Measurements from ENCODE around the gene INHBB. TPM values are rescaled to one million over a fixed set of nuclear protein-coding genes. Genes with fewer than 3 reads are reported as not detected.

INHBB gene
- total RNA-seq, 2 donors from 2014 or later, result 3.6 to 7.9 TPM

DNA sequence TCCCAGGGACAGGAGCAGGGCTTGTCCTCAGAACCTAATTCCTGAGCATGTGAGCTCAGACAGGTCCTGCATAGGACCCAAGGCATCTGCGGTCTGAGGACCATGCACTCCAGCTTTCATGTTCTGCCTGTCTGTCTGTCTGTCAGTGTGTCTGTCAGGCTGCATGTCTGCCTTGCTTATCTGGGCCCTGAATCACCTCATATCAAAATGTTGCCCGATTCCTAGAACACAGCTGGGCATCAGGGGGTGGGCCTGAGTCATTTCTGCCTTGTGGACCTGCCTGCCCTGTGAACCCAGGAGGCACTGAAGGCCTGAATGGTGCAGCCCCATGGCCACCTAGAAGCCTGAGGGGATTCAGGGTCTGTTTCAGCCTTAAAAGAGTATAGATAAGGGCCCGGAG, 22.1 kb downstream of the INHBB start:
- 77 to 100% methylated on average over 2 to 3 of the region's 3 CpGs for WGBS, 2 donors
- DNase-seq, result no peak
- intact Hi-C loops (cut with DNase I), result no loop called here

DNA sequence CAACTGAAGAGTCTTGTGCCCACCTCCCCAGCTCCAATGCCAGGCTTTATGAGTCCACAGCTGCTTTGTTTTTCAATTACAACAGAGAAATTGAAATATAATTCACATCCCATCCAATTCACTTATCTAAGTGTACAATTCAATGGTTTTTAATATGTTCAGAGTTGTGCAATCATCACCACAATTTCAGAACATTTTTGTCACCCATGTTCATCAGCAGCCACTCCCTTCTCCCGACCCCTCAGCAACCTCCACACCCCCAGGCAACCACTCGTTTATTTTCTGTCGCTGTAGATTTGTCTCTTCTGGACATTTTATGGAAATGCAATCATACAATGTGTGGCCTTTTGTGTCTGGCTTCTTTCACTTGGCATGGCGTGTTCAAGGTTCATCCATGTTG, 23.3 kb downstream of the INHBB start:
- TF ChIP-seq POLR2A (IDR thresholded peaks at IDR 0.05), result no peak
- TF ChIP-seq, protein P1, sequence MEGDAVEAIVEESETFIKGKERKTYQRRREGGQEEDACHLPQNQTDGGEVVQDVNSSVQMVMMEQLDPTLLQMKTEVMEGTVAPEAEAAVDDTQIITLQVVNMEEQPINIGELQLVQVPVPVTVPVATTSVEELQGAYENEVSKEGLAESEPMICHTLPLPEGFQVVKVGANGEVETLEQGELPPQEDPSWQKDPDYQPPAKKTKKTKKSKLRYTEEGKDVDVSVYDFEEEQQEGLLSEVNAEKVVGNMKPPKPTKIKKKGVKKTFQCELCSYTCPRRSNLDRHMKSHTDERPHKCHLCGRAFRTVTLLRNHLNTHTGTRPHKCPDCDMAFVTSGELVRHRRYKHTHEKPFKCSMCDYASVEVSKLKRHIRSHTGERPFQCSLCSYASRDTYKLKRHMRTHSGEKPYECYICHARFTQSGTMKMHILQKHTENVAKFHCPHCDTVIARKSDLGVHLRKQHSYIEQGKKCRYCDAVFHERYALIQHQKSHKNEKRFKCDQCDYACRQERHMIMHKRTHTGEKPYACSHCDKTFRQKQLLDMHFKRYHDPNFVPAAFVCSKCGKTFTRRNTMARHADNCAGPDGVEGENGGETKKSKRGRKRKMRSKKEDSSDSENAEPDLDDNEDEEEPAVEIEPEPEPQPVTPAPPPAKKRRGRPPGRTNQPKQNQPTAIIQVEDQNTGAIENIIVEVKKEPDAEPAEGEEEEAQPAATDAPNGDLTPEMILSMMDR (IDR thresholded peaks at IDR 0.05), result no peak
- no peaks in the 10 kb centered on the region for H3K27me3 ChIP-seq
- DNase-seq (no peak), ATAC-seq (no peak)
- intact Hi-C loops (cut with DNase I), result no loop called here
- no peaks in the 10 kb centered on the region for H3K36me3 ChIP-seq (replicated peaks in 1 of 2; ENCODE audit: insufficient read depth in 1 of 2, low read depth in 2 of 2)
- WGBS, 2 donors, result 84 to 87% methylated on average over 4 of the region's 4 CpGs
- no peak overlapping the region for H3K27ac ChIP-seq
- H3K9me3 ChIP-seq, result no peaks in the 10 kb centered on the region
- no peak overlapping the region for H3K4me3 ChIP-seq
- no peaks in the 10 kb centered on the region for H3K4me1 ChIP-seq

More for the DNA sequence above, 22.1 kb downstream of the INHBB start:
- TF ChIP-seq, protein P1 (IDR thresholded peaks at IDR 0.05), result no peak
- TF ChIP-seq POLR2A (IDR thresholded peaks at IDR 0.05), result no peak
- Histone ChIP-seq H3K27ac (no peak overlapping the region), H3K4me3 (no peak overlapping the region), H3K4me1 (no peaks in the 10 kb centered on the region), H3K9me3 (no peaks in the 10 kb centered on the region), H3K36me3 (replicated peaks in 1 of 2; ENCODE audit: insufficient read depth in 1 of 2, low read depth in 2 of 2) (no peaks in the 10 kb centered on the region), H3K27me3 (no peaks in the 10 kb centered on the region)
- no peak for ATAC-seq

DNA sequence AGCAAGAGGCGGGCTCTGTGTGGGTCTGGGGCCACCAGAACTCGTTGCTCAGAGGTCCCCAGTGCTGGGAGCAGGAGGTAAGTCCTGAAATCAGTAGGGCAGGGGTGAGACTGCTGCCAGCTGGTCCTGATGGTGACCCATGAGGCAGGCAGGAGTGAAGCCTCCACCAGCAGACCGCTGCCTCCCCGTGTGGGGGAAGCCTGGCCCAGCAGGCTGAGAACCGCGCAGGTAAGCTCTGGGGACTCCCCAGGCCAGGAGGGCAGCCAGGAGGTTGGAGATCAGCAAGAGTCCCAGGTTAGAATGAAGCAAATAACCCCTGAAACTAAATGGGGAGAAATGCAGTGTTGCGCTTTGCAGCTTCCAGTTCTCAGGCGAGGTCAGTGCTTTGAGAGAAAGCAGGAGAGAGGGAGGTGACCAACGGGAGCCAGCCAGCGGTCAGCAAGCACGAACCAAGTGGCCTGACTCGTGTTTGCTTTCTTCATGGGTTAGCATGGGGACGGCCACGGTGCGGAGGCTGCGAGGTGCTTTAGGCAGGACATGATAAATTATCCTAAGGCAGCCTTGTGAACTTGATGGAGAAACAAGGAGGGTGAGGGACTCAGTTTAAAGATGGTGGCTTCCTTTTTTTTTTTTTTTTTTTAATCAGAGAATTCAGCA, 26.2 kb downstream of the INHBB start:
- WGBS, 2 donors, result 68 to 72% methylated on average over 15 to 16 of the region's 16 CpGs
- Histone ChIP-seq H3K9me3 (no peaks in the 10 kb centered on the region), H3K4me3 (no peak overlapping the region), H3K27ac (no peak overlapping the region), H3K36me3 (replicated peaks in 1 of 2; ENCODE audit: insufficient read depth in 1 of 2, low read depth in 2 of 2) (no peaks in the 10 kb centered on the region), H3K4me1 (no peaks in the 10 kb centered on the region), H3K27me3 (no peaks in the 10 kb centered on the region)
- intact Hi-C loops (cut with DNase I), result no loop called here
- no peak for ATAC-seq
- no peak for DNase-seq
- no peak for TF ChIP-seq POLR2A (IDR thresholded peaks at IDR 0.05)
- TF ChIP-seq, protein P1 (IDR thresholded peaks at IDR 0.05), result no peak

GRCh38 chr2:120372816-120373215, 26.9 kb downstream of the INHBB start:
- DNase-seq (no peak), ATAC-seq (no peak)
- Histone ChIP-seq H3K4me1 (no peaks in the 10 kb centered on the region), H3K27me3 (no peaks in the 10 kb centered on the region), H3K4me3 (no peak overlapping the region), H3K36me3 (replicated peaks in 1 of 2; ENCODE audit: insufficient read depth in 1 of 2, low read depth in 2 of 2) (no peaks in the 10 kb centered on the region), H3K9me3 (no peaks in the 10 kb centered on the region), H3K27ac (no peak overlapping the region)
- WGBS, 2 donors, result 74 to 84% methylated on average over 4 of the region's 4 CpGs
- TF ChIP-seq, protein P1 (IDR thresholded peaks at IDR 0.05), result no peak
- no peak for TF ChIP-seq POLR2A (IDR thresholded peaks at IDR 0.05)
- intact Hi-C loops (cut with DNase I), result no loop called here

GRCh38 chr2:120373424-120373823, 27.5 kb downstream of the INHBB start:
- no peaks in the 10 kb centered on the region for H3K4me1 ChIP-seq
- TF ChIP-seq, protein P1 (IDR thresholded peaks at IDR 0.05), result no peak
- intact Hi-C loops (cut with DNase I), result no loop called here
- no peaks in the 10 kb centered on the region for H3K9me3 ChIP-seq
- H3K36me3 ChIP-seq (replicated peaks in 1 of 2; ENCODE audit: insufficient read depth in 1 of 2, low read depth in 2 of 2), result no peaks in the 10 kb centered on the region
- WGBS, 2 donors, result 63 to 65% methylated on average over 10 of the region's 10 CpGs
- no peak overlapping the region for H3K27ac ChIP-seq
- ATAC-seq (no peak), DNase-seq (no peak)
- no peak overlapping the region for H3K4me3 ChIP-seq
- no peaks in the 10 kb centered on the region for H3K27me3 ChIP-seq
